ENCODE data around the gene AUH.

AUH gene

GRCh38 chr9:91289244-91289643, 72.5 kb downstream of the AUH start:
- DNase-seq = no peak

DNA sequence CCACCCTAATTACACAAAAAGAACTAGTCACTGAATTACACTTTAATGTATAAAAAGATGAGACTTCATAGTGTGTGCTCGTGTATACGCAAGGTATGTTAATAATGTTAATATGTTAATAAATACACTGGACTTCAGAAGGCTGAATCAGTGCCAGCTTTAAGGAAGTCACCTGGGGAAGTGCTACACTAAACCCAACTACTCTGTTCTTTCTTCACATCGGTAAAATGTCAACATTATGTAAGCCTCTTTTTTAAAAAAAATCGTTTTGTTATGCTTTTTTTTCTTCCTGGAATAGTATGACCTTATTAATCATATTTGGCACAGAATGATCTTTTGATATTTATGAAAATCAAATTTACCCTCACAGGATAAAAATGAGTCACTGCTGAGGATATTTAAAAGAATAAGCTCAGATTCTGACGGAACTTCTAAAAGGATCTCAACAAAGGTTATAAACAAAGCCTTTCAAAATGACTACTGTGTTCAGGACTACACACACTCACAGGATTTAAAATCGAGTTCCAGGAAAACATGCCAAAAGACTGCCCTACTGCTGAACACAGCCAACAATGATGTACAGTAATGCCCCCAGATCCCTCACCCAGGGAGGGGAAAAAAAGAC, 75.9 kb downstream of the AUH start:
- DNase-seq = no peak

DNA sequence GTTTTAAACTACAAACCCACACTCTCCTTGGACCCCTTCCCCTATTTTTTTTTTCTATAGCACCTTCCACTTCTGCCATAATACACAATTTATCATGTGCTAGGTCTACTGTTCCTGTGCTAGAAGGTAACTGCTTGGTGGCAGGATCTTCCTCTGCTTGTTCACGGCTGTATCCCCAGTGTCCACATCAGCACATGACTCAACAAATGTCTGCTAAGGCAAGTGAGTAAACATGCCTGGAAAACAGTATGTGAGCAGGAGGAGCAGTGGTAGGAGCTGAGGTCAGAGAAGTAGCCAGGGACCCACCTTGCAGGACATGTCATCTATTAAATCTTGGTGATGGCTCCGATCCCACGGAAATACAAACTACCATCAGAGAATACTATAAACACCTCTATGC, 79.4 kb downstream of the AUH start:
- no peak for DNase-seq

GRCh38 chr9:91279296-91280204, 82.2 kb downstream of the AUH start:
- DNase-seq = no peak

GRCh38 chr9:91276513-91276912, 85.2 kb downstream of the AUH start:
- no peak for DNase-seq

- no peak for DNase-seq
Observed at GRCh38 chr9:91275655-91276054, 86.1 kb downstream of the AUH start.

DNA sequence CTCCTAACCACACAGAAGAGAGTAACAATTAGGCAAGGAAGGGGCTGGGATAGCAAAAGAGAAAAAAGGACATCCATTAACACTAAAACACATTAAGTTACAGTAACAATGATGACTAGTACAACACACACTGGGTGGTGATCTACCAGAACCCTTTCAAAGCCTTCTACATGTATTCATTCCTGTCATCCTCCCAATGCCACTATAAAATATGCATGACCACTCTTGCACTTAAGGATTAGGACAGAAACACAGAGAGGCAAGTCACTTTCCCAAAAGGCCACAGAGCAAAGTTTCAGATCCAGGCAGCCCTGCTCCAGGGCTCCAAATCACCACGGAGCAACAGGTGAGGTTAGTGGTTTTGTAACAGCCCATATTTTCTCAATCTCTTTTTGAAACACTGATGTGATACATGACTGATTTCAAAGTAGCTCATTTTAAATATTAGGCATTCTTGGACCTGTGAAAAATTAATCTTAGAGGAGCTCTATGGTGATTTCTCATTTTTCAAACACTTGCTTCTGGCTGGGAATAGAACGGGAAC, 86.7 kb downstream of the AUH start:
- DNase-seq = no peak

GRCh38 chr9:91273853-91274552, 87.7 kb downstream of the AUH start:
- DNase-seq = no peak

DNA sequence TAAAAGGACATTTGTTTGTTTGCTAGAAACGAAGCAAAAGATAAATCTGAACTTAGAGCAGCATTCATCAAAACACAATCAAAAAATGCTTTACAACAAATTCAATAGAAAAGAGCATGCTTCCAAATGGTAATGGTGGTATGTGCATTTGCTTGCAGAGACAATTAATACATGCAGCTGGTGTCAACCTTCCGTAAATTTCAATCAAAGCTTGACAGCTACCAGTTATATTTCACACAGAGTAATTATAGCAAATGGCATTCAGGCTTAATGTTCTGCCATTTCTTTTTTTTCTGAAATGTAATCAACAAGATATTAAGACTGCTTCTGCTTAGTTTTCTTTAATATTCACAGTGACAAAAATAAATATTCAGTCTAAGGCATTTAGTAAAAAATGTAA, 90.6 kb downstream of the AUH start:
- DNase-seq = no peak

GRCh38 chr9:91269907-91270491, 91.7 kb downstream of the AUH start:
- no peak for DNase-seq

- DNase-seq = no peak
Observed at GRCh38 chr9:91266448-91266847, 95.3 kb downstream of the AUH start.

GRCh38 chr9:91265514-91265913, 96.2 kb downstream of the AUH start:
- DNase-seq = no peak

DNA sequence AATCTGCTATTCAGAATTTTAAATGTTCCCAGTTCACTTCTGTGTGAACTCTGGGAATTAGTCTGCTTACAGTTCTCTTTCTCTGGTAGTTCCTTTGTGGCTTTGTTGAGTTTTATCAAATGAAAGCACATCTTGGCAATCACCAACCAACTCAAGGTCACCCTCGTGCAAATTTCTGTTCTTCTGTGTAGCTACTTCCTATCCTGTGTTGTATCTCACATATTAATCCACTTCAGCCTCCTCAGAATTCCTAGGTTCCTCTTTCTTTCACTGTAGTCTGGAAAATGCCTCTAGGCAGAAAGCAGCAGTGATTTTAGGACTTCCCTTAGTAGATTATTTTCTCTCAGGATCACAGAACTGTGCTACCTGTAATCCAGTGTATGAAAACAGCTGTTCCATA, 100.3 kb downstream of the AUH start:
- DNase-seq = no peak

- no peak for DNase-seq
Observed at GRCh38 chr9:91259162-91259561, 102.6 kb downstream of the AUH start.

GRCh38 chr9:91258451-91258850, 103.3 kb downstream of the AUH start:
- no peak for DNase-seq

DNA sequence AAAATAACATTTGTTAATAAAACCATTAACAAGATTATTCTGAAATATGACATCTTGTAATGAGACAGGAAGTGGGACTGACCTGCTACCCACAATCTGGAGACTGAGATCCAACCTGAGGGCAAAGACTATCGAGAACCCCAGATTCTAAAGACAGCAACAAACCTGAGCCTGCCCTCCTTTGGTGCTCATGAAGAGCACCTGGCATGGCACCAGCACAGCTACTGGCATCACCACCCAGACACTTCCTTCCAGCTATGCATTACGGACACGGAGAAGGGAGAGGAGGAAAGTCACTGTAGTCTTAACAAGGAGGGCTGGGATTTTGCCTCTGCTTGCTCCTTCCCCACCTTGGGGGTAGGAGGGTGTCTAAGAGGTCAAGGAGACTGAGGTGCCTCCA, 105.5 kb downstream of the AUH start:
- DNase-seq = no peak

GRCh38 chr9:91255327-91255726, 106.4 kb downstream of the AUH start:
- DNase-seq = no peak

DNA sequence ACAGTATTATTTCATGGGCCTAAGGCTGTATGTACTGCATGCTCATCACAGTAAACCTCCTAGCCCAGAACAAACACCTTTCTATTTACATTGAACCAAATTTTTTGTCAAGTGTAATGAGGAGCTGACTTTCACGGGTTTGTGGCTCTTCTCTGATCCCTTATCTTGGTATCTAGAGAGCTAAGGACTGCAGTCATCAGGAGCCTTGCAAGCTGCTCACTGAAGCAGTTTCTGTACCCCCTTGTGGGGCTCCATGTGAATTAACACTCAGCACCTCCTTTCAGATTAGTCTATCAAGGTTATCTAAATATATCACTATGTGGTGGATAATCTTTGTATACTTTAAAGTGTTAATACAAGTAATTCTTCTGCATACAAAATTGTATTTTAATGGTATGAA, 108.2 kb downstream of the AUH start:
- DNase-seq = no peak

DNA sequence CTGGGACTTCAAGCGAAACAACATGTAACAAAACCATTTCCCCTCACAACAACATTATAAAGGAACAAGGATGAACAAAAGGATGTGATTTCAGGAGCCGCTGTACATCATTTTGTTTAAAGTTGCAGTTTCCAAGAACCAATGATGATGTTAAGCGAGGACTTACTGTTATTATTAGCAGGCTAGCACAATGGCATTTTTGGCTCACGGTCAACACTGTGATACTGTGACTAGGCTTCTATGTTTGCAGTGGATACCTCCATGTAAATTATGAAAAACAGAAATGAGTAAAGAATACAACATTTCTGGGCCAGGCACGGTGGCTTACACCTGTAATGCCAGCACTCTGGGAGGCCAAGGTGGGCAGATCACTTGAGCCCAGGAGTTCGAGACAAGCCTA, 113.0 kb downstream of the AUH start:
- DNase-seq = no peak

DNA sequence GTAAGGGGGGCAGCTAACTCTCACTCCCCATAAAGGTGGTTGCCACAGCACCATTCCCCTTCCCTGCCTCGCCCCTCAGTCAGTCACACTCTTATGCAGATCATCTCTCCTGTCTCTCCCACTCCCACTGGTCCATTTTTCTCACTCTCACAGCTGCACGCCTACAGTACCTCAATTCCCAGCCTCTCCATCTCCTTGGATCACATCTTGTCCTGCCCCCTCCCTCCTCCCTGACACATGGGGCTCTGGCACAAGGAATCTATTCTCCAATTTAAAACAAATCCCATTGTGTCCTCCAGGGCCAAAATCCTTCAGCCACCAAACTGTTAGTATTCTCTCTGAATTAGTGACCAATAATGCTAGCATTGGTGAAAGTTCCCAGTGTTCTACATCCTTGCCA, 114.4 kb downstream of the AUH start:
- DNase-seq = no peak

DNA sequence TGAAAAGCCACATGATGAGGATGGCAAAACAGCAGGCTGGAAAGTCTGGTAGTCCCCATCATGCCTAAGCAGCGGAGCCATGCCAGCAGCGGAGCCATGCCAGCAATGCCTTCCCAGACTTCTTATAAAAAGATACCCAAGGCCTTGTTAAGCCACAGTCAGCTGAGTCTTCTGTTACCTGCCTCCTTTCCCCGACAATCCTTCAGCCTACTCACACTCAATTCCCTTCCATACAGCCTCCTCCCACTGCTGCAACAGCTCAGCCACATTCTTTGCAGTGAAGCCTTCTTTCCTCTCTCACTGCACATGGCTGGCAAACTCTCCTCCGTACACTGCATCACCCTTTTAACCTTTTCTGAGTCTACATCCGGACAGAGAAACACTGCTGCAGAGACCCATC, 114.9 kb downstream of the AUH start:
- DNase-seq = no peak

- no peak for DNase-seq
Observed at GRCh38 chr9:91245431-91246313, 116.0 kb downstream of the AUH start.

Measured in DMS79 (cell line).